HG03060 (cell line): ENCODE data around the gene CCDC88B.

ENCODE experiments used
- ATAC-seq: cut with Tn5 transposase; IDR thresholded peaks from one replicate; pipeline ENCODE4 v1.9.1; 2021; ENCODE audit warnings: low read depth, moderate number of reproducible peaks; ENCODE audit not compliant: unreplicated experiment

Gene CCDC88B

GRCh38 chr11:64401775-64402174 is 61.8 kb downstream of the CCDC88B start:
- ATAC-seq: no peak

- ATAC-seq: no peak
These were observed 63.1 kb downstream of the CCDC88B start for GRCh38 chr11:64403106-64403505.

GRCh38 chr11:64406221-64406946 is 66.4 kb downstream of the CCDC88B start:
- ATAC-seq: no peak
